Measurements from ENCODE around the gene TTLL6. TPM values are rescaled to one million over a fixed set of nuclear protein-coding genes. Genes with fewer than 3 reads are reported as not detected.

The TTLL6 gene
- total RNA-seq, 2 experiments from 2014 or later = not detected

DNA sequence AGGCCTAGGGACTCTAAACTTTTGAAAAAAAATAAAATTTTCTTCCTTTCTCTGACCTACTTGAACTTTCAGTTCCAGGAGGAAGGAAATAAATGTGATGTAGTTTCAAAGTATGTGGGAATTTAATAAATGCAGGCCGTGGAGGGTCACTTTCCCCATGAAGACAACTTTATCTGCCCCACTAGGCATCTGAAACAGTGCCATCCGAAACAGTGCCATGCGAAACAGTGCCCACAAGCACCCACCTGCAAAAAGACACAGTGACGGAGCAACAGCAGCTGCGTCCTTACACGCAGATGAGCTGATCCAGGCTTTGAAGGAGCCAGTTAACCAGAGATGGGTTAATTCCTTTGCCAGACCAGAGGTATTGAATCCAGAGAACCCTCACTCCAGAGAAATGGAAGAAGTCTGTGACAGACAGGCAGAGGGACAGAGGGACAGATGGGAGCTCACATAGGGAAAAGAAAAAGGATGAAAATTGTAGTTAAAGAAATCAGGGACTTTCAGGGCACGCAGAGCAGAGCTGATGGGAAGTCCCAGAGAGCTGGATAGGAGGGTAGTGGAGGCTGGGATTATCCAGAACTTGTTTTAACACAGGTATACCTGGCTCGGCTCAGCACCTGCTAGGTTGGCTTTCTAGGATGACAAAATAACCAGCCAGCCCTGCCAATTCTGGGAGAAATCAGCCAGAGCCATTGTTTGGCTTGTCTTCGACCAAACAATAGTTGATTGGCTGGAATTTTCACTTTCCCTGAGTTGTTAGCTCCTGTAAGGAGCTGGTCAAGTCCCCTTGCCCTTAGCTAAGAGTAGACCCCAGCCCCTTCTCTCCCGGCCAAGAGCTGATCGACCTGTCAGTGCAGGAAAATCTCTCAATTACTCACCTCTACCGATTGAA is 71.4 kb downstream of the TTLL6 start:
- Mint-ChIP-seq H3K4me3 (no peak overlapping the region), H3K4me1 (peaks cover 7% of the 10 kb centered on the region), H3K27me3 (peaks cover 96% of the 10 kb centered on the region), H3K27ac (no peak overlapping the region), H3K36me3 (no peaks in the 10 kb centered on the region), H3K9me3 (peaks cover 2% of the 10 kb centered on the region)
- DNase-seq = no peak

DNA sequence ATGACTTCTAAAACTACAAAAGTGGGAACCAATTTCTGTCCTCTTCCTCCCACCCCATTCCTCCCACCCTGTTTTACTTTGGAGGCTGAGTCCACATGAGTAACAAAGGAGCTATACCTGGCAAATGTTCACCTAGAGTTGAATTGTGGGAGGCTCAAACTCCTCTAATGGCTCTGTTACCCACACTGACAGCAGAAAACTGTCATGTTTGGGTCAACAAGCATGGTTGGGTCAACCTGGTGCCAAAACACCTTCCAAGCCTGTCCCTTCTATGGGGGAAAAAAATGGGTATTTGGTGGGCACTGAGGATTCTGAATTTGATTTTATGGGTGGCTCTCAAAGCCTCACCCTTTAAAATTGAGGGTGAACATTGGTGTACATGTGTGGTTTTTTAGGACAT is 76.5 kb downstream of the TTLL6 start:
- Mint-ChIP-seq H3K4me1 (peaks cover 7% of the 10 kb centered on the region), H3K27ac (no peak overlapping the region), H3K27me3 (peaks cover 99% of the 10 kb centered on the region), H3K9me3 (no peaks in the 10 kb centered on the region), H3K36me3 (no peaks in the 10 kb centered on the region), H3K4me3 (no peak overlapping the region)
- DNase-seq = no peak

DNA sequence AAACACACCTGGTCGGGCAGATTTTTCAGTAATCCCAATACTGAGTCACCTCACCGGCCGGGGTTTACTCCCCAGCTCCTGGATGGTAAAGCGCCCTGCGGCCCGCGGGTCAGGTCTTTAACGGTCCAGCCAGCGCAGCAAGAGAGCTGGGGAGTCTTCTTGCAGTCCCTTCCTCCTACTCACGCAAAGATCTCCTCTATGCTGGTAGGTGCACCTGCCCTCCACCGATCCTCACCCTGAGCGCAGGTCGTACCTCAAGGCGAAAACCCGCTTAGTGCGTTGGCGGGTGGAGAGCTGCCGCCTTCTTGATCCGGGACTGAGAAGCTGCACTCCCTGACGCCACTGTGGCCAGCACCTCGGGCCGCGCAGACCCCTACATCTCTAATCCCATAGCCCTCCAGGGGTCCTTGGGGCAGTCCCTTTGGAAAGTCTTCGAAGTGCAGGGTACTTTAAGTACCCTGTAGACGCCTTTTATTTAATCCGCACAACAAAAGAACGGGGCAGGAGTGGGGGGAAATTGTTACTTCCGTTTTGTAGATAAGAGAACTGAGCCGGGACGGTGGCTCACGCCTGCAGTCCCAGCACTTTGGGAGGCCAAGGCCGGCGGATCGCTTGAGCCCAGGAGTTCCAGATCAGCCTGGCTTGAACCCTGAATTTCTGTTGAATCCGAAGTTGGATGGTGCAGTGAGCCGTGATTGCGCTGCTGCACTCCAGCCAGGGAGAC is 78.1 kb downstream of the TTLL6 start:
- peaks cover 100% of the 10 kb centered on the region for H3K27me3 Mint-ChIP-seq
- H3K36me3 Mint-ChIP-seq = no peaks in the 10 kb centered on the region
- no peaks in the 10 kb centered on the region for H3K9me3 Mint-ChIP-seq
- H3K27ac Mint-ChIP-seq = no peak overlapping the region
- no peak for DNase-seq
- H3K4me1 Mint-ChIP-seq = peaks cover 9% of the 10 kb centered on the region
- H3K4me3 Mint-ChIP-seq = peak overlapping the region; percentile 42

DNA sequence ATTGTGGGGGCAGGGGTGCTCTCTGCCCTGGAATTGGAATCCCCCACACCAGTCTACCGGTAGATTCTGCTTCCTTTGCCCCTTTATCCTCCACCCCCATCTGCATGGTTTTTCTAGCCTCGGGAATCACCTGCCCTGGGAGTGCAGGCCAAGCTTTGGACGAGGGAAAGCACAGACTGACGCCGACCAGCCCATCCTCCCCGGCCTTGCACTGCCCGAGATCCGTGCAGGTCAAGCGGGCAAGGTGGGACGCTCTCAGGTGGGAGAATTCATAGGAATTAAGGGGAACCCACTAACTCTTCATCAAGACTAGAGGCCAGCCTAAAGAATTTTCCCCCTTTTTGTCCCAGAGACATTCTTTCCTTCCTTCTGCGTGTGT is 78.6 kb downstream of the TTLL6 start:
- Mint-ChIP-seq H3K4me1 (peaks cover 15% of the 10 kb centered on the region), H3K27me3 (peaks cover 100% of the 10 kb centered on the region), H3K4me3 (no peak overlapping the region), H3K36me3 (no peaks in the 10 kb centered on the region), H3K9me3 (no peaks in the 10 kb centered on the region), H3K27ac (no peak overlapping the region)
- no peak for DNase-seq

DNA sequence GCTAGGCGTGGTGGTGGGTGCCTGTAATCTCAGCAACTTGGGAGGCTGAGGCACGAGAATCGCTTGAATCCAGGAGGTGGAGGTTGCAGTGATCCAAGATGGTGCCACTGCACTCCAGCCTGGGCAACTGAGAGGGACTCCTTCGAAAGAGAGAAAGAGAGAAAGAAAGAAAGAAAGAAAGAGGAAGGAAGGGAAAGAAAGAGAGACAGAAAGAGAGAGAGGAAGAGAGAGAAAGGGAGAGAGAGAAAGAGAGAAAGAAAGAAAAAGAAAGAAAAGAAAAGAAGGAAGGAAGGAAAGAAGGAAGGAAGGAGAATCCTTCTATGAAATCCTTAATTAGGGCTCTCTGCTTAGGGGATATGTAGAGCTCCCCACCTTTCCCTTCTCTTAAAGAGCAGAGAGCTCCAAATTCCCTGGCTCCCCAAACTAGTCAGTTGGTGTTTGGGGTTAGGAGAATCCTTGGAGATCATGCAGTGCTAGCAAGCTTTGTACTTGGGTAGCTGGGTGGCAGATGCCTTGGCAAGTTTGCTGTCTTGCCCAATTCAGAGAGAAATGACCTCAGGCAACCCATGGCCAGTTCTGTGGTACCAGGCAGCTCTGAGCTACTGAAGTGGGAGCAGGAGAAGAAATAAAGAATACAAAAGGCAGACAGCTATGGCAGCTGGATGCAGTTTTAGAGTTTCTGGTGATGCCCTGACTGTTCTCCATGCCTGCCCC is 79.5 kb downstream of the TTLL6 start:
- no peaks in the 10 kb centered on the region for H3K36me3 Mint-ChIP-seq
- DNase-seq = no peak
- peaks cover 20% of the 10 kb centered on the region for H3K4me1 Mint-ChIP-seq
- H3K9me3 Mint-ChIP-seq = no peaks in the 10 kb centered on the region
- peaks cover 99% of the 10 kb centered on the region for H3K27me3 Mint-ChIP-seq
- no peak overlapping the region for H3K4me3 Mint-ChIP-seq
- no peak overlapping the region for H3K27ac Mint-ChIP-seq

DNA sequence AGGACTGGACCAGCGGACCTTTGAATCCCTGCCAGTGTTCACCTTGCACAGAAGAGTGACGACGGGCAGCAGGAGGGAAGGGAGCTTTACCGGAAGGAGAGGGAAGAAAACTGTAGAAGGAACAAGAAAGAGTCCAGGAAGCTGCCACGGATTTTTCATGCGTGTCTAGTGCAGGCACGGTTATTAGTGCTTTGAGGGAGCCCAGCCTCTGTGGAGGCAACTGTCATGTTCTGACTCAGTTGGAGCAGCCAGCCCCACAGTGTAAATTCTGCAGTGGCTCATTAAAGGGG is 82.0 kb downstream of the TTLL6 start:
- no peaks in the 10 kb centered on the region for H3K36me3 Mint-ChIP-seq
- H3K4me3 Mint-ChIP-seq = no peak overlapping the region
- H3K27ac Mint-ChIP-seq = no peak overlapping the region
- H3K9me3 Mint-ChIP-seq = no peaks in the 10 kb centered on the region
- no peak for DNase-seq
- H3K27me3 Mint-ChIP-seq = peaks cover 99% of the 10 kb centered on the region
- H3K4me1 Mint-ChIP-seq = peaks cover 25% of the 10 kb centered on the region

DNA sequence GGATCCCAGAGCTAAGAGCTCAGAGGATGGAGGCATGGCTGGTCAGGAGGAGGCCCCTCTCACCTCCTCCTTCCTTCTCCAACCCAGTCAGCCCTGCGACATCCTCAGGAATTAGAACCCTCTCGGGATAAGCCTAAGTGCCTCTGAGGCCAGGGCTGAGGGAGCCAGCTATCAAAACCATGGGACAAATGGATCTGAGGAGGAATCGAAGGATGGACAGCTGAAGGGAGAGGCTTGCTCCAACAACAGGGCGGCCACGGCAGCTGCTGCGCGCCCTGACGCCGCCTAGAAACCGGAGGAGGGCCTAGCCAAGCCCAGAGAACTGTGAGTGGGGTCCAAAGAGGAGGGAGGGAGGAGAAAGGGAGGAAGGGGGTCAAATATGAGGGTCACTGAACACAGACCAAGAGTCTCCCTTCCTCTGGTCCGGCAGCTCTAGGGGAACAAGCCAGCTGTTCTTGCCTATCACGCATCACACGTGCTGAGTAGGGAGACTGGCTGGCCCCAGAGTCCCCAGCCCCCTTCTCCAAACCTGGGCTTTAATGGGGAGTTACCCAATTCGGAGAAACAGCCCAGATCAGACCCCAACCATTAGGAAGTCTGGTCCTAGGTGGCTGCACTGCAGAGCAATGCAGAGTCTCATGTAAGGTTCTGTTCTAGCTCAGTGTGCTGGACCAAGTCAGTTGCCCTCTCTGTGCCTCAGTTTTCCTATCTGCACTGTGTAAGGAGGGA is 82.5 kb downstream of the TTLL6 start:
- H3K9me3 Mint-ChIP-seq = no peaks in the 10 kb centered on the region
- no peak overlapping the region for H3K4me3 Mint-ChIP-seq

DNA sequence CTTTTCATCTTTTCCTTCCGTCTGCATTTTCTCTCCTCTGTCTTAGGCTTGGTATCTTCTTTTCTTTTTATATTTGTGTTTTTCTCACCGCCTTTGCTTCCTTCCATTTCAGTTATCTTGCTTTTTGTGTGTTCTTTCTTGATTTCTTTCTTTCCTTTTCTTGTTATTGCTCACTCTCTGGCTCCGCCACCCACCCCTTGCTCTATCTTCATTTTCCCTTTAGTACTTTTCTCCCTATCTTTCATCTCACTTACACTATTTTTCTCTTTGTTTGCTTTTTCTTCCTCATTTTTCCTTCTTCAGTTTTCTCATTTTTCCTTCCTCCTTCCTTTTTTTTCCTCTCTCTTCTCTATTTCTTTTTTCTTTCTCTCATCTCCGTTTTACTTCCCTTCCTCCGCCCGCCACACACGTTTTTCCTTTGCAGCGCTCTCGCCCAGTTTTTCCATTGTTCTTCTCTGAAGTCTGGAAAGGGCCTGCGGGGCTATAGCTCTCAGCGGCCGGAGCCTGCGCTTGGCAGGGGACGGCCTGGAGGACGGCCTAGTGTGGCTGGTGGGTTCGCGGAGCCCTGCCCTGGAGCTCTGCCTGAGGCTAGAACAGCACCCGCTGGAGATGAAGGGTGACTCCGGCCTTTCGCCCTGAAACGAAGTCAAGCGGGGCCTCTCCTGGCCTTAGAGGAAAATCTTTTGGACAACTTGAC is 83.2 kb downstream of the TTLL6 start:
- Mint-ChIP-seq H3K4me1 (peaks cover 25% of the 10 kb centered on the region), H3K27ac (no peak overlapping the region), H3K36me3 (no peaks in the 10 kb centered on the region), H3K4me3 (peak overlapping the region; percentile 50), H3K27me3 (peaks cover 99% of the 10 kb centered on the region), H3K9me3 (no peaks in the 10 kb centered on the region)
- no peak for DNase-seq

More for the DNA sequence above, 82.5 kb downstream of the TTLL6 start:
- no peak for DNase-seq
- peaks cover 99% of the 10 kb centered on the region for H3K27me3 Mint-ChIP-seq
- H3K27ac Mint-ChIP-seq = no peak overlapping the region
- H3K4me1 Mint-ChIP-seq = peaks cover 27% of the 10 kb centered on the region
- H3K36me3 Mint-ChIP-seq = no peaks in the 10 kb centered on the region

DNA sequence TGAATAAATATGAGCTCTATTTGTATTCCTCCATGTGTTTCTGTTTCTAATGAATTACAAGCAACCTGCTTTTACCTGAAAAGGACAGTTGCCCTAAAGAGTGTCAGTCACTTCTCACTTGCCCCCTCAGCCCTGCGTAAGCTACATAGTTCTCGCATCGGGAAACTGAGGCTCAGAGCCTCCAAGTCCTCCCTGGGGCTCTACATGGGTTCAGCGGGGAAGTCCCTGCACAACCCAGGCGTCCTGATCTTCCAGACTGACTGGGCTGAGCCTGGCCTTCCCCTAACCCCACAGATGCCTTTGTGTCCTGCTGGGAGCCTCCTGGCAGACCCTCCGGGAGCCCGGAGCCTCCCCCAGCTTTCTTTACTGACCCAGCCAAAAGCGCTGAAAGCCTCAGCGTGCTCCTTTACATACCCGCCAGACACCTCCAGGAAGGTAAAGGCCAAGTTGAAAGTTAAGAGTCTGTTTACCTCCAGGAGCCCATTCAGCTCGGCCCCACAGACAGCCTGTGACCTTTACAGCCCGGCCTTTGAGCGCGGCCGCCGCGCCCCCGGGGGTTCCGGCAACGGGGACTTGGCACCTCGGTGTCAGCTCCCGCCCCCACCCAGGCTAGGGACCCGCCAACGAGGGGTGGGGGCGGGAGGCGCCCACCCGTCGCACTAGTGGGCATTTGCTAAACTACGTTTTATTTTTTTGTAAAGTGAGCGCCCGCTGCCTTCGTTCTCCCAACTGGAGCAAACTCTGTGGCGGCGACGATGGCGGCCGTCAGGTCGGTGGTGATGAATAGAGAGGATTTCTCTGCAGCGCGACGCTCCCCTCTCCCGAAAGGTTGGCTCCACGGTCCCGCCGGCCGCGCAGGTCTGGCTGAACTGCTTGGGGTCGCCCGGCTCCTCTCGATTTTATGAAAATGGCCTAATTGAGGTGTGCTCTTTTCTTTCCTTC is 84.1 kb downstream of the TTLL6 start:
- Mint-ChIP-seq H3K36me3 (no peaks in the 10 kb centered on the region), H3K4me1 (peaks cover 29% of the 10 kb centered on the region), H3K27me3 (peaks cover 99% of the 10 kb centered on the region), H3K27ac (no peak overlapping the region), H3K9me3 (no peaks in the 10 kb centered on the region), H3K4me3 (peak overlapping the region; percentile 50)
- no peak for DNase-seq

DNA sequence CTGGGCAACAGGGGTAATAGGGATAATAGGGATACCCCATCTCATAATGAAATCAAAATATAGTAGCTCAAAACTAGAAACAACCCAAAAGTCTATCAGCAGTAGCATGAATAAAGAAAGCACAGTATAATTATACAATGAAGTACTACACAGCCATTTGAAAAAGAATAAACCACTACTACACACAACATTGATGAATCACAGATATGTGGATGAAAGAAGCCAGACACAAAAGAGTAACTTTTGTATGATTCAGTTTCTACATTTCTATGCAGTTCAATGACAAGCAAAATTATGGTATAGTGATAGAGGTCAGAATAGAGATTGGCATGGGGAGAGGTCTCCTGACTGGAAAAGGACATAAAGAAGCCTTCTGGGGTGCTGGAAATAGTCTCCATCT is 85.7 kb downstream of the TTLL6 start:
- Mint-ChIP-seq H3K36me3 (no peaks in the 10 kb centered on the region), H3K9me3 (no peaks in the 10 kb centered on the region), H3K4me3 (no peak overlapping the region), H3K27me3 (peaks cover 99% of the 10 kb centered on the region), H3K4me1 (peaks cover 29% of the 10 kb centered on the region), H3K27ac (no peak overlapping the region)
- no peak for DNase-seq

DNA sequence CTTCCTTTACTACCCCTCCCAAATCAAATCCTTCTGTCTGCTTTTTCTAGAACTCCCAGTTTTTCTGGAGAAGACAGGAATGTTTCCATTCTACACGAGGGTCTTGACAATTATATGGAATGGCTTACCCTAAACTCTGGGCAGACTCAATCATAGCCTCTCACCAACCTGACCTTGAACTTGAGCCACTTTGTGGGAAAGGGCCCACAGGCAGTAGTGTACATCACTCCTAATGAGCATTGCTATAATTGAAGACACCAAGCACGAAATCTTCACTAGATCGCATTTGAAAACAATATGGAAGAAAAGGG is 86.8 kb downstream of the TTLL6 start:
- no peaks in the 10 kb centered on the region for H3K36me3 Mint-ChIP-seq
- peaks cover 99% of the 10 kb centered on the region for H3K27me3 Mint-ChIP-seq
- H3K4me3 Mint-ChIP-seq = no peak overlapping the region
- H3K27ac Mint-ChIP-seq = no peak overlapping the region
- H3K4me1 Mint-ChIP-seq = peaks cover 30% of the 10 kb centered on the region
- H3K9me3 Mint-ChIP-seq = no peaks in the 10 kb centered on the region
- no peak for DNase-seq

DNA sequence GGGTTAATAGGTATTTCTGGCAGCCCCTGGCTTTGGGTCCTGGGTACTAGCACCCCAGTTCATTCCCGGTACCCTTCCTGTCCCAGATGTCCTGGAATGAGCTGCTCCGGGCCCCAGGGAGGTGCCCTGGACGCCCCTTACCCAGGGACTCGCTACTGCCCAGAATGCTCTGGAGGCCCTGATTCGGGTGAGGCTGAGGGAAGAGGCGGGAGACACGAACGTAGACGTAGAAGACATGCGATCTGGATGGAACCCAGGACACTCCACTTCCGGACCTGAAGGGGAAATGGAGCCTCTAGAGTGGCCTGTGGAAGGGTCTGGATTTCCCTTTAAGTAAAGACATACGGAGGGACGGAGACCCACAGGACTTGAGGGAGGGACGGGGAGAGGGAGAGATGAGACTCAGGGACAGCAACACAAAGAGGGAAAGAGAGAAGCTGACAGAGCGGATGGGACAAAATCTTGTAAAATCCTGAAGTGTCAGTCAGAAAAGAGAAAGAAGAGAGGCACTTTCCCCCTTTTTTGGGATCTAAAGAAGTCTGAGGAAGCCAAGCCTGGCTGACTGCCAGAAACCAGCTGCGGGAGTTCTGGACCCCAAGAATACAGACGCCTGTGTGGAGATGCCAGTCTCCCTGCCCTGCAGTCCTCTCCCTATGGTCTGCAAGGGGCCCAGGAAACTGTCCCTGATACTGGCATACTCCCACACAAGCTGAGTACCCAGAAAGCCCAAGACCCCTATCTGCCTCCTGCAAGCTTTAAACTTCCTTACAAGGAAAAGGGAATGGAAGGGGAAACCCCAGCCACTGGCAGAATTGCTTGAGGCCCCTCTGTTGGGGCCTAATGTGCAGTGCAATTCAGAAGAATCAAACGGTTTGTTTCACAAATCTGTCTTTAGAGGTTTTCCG is 87.4 kb downstream of the TTLL6 start:
- H3K27ac Mint-ChIP-seq = no peak overlapping the region
- H3K36me3 Mint-ChIP-seq = no peaks in the 10 kb centered on the region
- peak overlapping the region; percentile 8 for H3K4me3 Mint-ChIP-seq
- peaks cover 33% of the 10 kb centered on the region for H3K4me1 Mint-ChIP-seq
- peaks cover 99% of the 10 kb centered on the region for H3K27me3 Mint-ChIP-seq
- DNase-seq = no peak
- no peaks in the 10 kb centered on the region for H3K9me3 Mint-ChIP-seq
